Measurements from ENCODE around the gene DCUN1D1.

- TF ChIP-seq POLR2AphosphoS5 (IDR thresholded peaks at IDR 0.05) (no peak), POLR2A (IDR thresholded peaks at IDR 0.05; ENCODE audit: low read depth) (no peak), CTCF (IDR thresholded peaks at IDR 0.05) (no peak)
These were observed 25.6 kb downstream of the DCUN1D1 start for GRCh38 chr3:182954553-182955235.

All from esophagus muscularis mucosa (tissue), 3 donors.